ENCODE results near the gene HPS1. TPM values are rescaled to one million over a fixed set of nuclear protein-coding genes. Genes with fewer than 3 reads are reported as not detected.

HPS1 gene
- total RNA-seq, 2 experiments from 2014 or later, result 51.9 to 52.1 TPM

DNA sequence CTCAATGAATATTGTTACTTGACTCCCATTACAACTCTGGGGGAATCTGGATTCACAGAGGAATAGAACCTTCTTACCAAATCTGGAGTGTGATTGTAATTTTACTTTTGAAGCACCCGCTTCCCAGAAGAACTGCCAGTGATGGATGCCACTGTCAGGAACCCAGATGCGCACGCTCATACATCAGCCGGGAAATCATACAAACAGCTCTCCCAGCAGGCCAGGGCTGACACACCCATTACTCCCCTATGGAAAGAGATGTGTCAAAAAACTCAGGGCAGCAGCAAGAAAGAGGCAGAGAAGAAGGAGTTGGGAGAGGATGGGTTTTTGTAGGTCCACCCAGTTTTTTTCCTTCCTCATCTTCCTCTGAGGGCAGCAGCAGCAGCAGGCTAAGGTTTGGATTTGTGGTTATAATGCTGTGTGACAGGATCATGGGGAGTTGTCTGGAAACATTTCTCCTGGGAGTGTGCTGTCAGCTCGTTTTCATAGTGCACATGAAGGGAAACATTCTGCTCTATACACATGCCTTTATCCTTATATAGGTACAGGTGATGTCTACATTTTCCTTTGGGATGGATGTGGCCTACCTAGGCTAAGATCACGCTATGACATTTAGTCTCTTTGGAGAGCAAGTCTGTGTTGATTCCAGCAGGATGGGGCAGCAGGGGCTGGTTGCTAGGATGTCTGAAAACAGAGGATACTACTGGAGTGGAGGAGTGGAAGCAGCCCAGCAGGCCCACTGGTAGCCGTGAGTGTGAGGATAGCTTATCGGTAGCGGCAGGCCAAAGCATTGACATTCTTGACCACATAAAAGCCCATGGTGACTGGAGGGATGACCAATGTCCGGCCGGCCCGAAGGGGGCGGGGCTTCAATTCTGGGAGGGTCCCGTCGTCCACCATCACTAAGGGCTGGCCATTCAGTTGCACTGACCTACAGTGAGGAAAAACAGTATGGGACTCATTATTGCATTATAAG, 12.4 kb upstream of the HPS1 start:
- H3K9me3 Mint-ChIP-seq, result no peaks in the 10 kb centered on the region
- no peaks in the 10 kb centered on the region for H3K4me1 Mint-ChIP-seq (ENCODE audit: low read depth)
- DNase-seq, result no peak
- intact Hi-C loops (cut with micrococcal nuclease), result no loop called here
- no peak overlapping the region for H3K4me3 Mint-ChIP-seq
- TF ChIP-seq, protein P1, sequence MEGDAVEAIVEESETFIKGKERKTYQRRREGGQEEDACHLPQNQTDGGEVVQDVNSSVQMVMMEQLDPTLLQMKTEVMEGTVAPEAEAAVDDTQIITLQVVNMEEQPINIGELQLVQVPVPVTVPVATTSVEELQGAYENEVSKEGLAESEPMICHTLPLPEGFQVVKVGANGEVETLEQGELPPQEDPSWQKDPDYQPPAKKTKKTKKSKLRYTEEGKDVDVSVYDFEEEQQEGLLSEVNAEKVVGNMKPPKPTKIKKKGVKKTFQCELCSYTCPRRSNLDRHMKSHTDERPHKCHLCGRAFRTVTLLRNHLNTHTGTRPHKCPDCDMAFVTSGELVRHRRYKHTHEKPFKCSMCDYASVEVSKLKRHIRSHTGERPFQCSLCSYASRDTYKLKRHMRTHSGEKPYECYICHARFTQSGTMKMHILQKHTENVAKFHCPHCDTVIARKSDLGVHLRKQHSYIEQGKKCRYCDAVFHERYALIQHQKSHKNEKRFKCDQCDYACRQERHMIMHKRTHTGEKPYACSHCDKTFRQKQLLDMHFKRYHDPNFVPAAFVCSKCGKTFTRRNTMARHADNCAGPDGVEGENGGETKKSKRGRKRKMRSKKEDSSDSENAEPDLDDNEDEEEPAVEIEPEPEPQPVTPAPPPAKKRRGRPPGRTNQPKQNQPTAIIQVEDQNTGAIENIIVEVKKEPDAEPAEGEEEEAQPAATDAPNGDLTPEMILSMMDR (IDR thresholded peaks at IDR 0.05), result no peak
- POLR2A ChIA-PET, result no interaction called here
- CTCF ChIA-PET, result interaction anchor here (0.6 to 2.3 kb wide), 2 partner anchors 8 to 32 kb away, joined by 3 to 8 read pairs; no protein-coding TSS in a partner anchor
- H3K27ac Mint-ChIP-seq, result no peak overlapping the region
- no peaks in the 10 kb centered on the region for H3K36me3 Mint-ChIP-seq (ENCODE audit: low read depth)
- ATAC-seq, result no peak
- H3K27me3 Mint-ChIP-seq, result peaks cover 13% of the 10 kb centered on the region

DNA sequence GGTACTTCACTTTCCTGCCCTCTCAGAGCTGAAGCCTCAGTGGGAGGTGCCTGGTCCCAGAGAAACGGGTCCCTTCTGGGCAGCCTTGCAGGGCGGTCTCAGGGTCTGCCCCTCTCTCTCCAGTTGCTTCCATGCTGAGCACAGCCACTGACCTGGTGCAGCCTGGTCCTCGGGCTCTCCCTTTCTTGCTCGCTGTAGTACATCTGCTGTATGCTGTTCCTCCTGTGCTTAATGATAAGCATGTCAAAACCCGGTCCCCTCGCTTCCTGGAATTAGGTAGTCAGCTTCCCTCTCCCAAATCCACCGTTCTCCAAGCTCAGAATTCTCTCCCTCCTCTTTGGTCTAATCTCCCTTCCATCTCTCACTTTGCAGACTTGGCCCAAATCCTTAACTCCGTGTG, 11.0 kb upstream of the HPS1 start:
- intact Hi-C loops (cut with micrococcal nuclease), result no loop called here
- ChIA-PET POLR2A (no interaction called here), CTCF (interaction anchor here (0.7 to 2.3 kb wide), 2 partner anchors 10 to 542 kb away, joined by 3 to 8 read pairs; no protein-coding TSS in a partner anchor)
- ATAC-seq, result no peak
- Mint-ChIP-seq H3K27ac (no peak overlapping the region), H3K36me3 (ENCODE audit: low read depth) (no peaks in the 10 kb centered on the region), H3K9me3 (no peaks in the 10 kb centered on the region), H3K27me3 (peaks cover 12% of the 10 kb centered on the region), H3K4me3 (no peak overlapping the region), H3K4me1 (ENCODE audit: low read depth) (no peaks in the 10 kb centered on the region)
- no peak for DNase-seq
- TF ChIP-seq, protein P1 (IDR thresholded peaks at IDR 0.05), result no peak

DNA sequence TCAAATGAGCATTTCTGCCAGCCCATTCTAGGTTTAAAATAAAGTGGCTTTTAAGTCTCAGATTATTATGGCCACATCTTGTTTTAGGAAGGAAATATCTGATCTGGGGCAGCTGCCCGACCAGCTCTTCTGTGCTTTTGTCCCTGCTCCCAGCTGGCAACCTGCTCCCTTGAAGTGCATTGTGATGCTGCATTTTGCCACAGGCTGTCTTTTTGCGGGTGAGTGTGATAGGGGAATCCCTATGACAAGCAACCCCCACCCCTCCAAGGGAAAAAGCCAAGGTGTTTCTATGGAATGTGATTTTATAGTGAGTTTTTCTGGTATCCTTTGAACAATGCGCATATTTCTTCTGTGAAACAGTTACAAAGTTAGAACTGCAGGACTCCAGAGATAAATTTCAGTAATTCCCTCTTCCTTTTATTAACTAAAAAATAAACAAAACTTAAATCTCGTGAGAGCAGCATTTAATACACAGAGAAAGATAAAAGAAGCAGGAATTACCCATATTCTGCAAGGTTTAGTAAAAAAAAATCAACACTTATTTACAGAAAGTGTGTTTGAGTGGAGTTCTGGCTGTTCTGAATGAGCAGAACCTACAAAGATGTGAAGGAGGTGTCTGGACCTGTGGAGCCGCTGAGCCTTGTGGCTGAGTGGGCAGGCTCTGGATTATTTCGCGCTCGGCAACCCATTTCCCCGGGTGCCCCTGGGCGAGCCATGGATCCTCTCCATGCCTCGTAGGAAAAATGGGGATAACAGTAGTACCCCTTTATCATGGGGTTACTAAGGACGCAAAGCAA, 10.1 kb upstream of the HPS1 start:
- no peaks in the 10 kb centered on the region for H3K9me3 Mint-ChIP-seq
- intact Hi-C loops (cut with micrococcal nuclease), result no loop called here
- H3K4me1 Mint-ChIP-seq (ENCODE audit: low read depth), result no peaks in the 10 kb centered on the region
- DNase-seq (no peak), ATAC-seq (no peak)
- no peak overlapping the region for H3K27ac Mint-ChIP-seq
- H3K36me3 Mint-ChIP-seq (ENCODE audit: low read depth), result no peaks in the 10 kb centered on the region
- CTCF ChIA-PET, result interaction anchor here (2.3 kb wide), 1 partner anchor 10 kb away, joined by 8 read pairs; no protein-coding TSS in a partner anchor
- TF ChIP-seq, protein P1 (IDR thresholded peaks at IDR 0.05), result no peak
- no peak overlapping the region for H3K4me3 Mint-ChIP-seq
- H3K27me3 Mint-ChIP-seq, result peaks cover 17% of the 10 kb centered on the region
- POLR2A ChIA-PET, result interaction anchor here (0.9 kb wide), 1 partner anchor 10 kb away, joined by 3 read pairs; no protein-coding TSS in a partner anchor

DNA sequence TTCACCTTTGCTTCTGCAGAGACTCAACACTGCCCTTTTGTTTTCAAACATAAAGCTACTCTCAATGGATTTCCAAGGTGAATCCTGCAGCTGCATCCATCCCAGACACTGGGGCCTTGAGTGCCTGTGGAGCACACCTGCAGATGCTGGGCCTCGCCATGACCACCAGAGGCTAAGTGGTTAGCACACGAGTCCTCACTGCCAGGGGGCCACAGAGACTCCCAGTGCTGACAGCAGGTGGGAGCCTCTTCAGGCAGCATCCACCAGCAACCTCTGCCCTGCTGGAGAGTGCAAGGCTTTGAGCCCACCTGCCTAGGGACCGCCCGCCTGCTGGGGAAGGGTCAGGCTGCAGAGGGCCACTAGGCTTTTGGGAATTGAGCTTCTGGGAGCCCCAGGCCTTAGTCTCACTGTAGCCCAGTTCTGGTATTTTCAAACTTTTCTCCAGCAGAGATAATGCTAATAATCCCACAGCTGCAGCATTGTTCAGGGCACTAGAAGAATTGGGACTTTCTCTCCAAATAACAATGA, 9.4 kb upstream of the HPS1 start:
- DNase-seq, result no peak
- Mint-ChIP-seq H3K9me3 (no peaks in the 10 kb centered on the region), H3K36me3 (ENCODE audit: low read depth) (no peaks in the 10 kb centered on the region), H3K27ac (no peak overlapping the region), H3K4me1 (ENCODE audit: low read depth) (no peaks in the 10 kb centered on the region), H3K4me3 (no peak overlapping the region), H3K27me3 (peaks cover 17% of the 10 kb centered on the region)
- ATAC-seq, result no peak
- TF ChIP-seq, protein P1 (IDR thresholded peaks at IDR 0.05), result no peak
- intact Hi-C loops (cut with micrococcal nuclease), result no loop called here
- CTCF ChIA-PET, result no interaction called here
- POLR2A ChIA-PET, result interaction anchor here (0.9 kb wide), 1 partner anchor 9 kb away, joined by 3 read pairs; no protein-coding TSS in a partner anchor
